Choroid plexus epithelial cell (primary cell): ENCODE results near the gene NT5C1A.

Source experiments
- DNase-seq: peaks from one replicate; pipeline ENCODE4 v3.0.0-alpha.2; 2010; ENCODE audit warnings: low read depth
- H3K4me3 ChIP-seq: 2 replicates; pipeline ENCODE4 v1.5.1; 2011; ENCODE audit warnings: low read depth, mild to moderate bottlenecking, control low read depth, low read length, moderate library complexity
- CTCF ChIP-seq: conservative IDR thresholded peaks from 2 replicates; pipeline ENCODE4 v1.5.1; 2011; ENCODE audit warnings: low read depth, mild to moderate bottlenecking, control low read depth, inconsistent platforms, low read length, moderate library complexity

The NT5C1A gene

GRCh38 chr1:39690225-39690624, 18.3 kb upstream of the NT5C1A start:
- H3K4me3 ChIP-seq, result no peak overlapping the region
- TF ChIP-seq CTCF, result no peak
- no peak for DNase-seq

- no peak overlapping the region for H3K4me3 ChIP-seq
- TF ChIP-seq CTCF, result no peak
- no peak for DNase-seq
These were observed 17.7 kb upstream of the NT5C1A start for GRCh38 chr1:39689635-39690034.

- DNase-seq, result no peak
- no peak overlapping the region for H3K4me3 ChIP-seq
- TF ChIP-seq CTCF, result no peak
These were observed 17.3 kb upstream of the NT5C1A start for GRCh38 chr1:39689214-39689613.

- TF ChIP-seq CTCF, result no peak
- no peak overlapping the region for H3K4me3 ChIP-seq
- no peak for DNase-seq
These were observed 16.8 kb upstream of the NT5C1A start for GRCh38 chr1:39688706-39689105.

- no peak for TF ChIP-seq CTCF
- no peak for DNase-seq
These were observed 15.3 kb upstream of the NT5C1A start for GRCh38 chr1:39687243-39687642.

GRCh38 chr1:39685071-39685470, 13.2 kb upstream of the NT5C1A start:
- no peak for DNase-seq
- TF ChIP-seq CTCF, result no peak
- no peak overlapping the region for H3K4me3 ChIP-seq

More at GRCh38 chr1:39687243-39687642, 15.3 kb upstream of the NT5C1A start:
- H3K4me3 ChIP-seq, result no peak overlapping the region

GRCh38 chr1:39684313-39684664, 12.4 kb upstream of the NT5C1A start:
- DNase-seq, result no peak
- no peak for TF ChIP-seq CTCF
- H3K4me3 ChIP-seq, result no peak overlapping the region
